Fibroblast of the aortic adventitia (primary cell): ENCODE data around the gene OLR1. TPM values are rescaled to one million over a fixed set of nuclear protein-coding genes. Genes with fewer than 3 reads are reported as not detected.
"Not testable (repeated sequence)": the region's sequence is repeated elsewhere in the genome, so short reads cannot be mapped to it uniquely, and the experiment has no call there.

Experiments
- DNase-seq: peaks from one replicate; pipeline ENCODE4 v3.0.0-alpha.2; 2010; ENCODE audit warnings: low read depth
- H3K4me3 ChIP-seq: 2 replicates; pipeline ENCODE4 v1.5.1; 2011; ENCODE audit warnings: low read depth, mild to moderate bottlenecking, control low read depth, low read length, moderate library complexity
- CTCF ChIP-seq: IDR thresholded peaks from 2 replicates; pipeline ENCODE4 v1.5.1; 2011; ENCODE audit warnings: mild to moderate bottlenecking, low read length, control low read depth, inconsistent platforms; ENCODE audit not compliant: insufficient read depth
- total RNA-seq: library from RNA; depleted of rRNA; stranded (reverse); fragments of >200 nt; gene quantifications from 2 replicates; pipeline ENCODE4 v1.2.3, GENCODE V29; 2012; ENCODE audit warnings: low replicate concordance

The OLR1 gene
- total RNA-seq, 1 donor: not detected

GRCh38 chr12:10190558-10191388, 18.8 kb upstream of the OLR1 start:
- DNase-seq: peak; percentile 64
- peak; percentile 85 for TF ChIP-seq CTCF
- no peak overlapping the region for H3K4me3 ChIP-seq

GRCh38 chr12:10189653-10190052, 17.7 kb upstream of the OLR1 start:
- TF ChIP-seq CTCF: no peak
- DNase-seq: peak; percentile 15
- no peak overlapping the region for H3K4me3 ChIP-seq

- not testable (repeated sequence) for H3K4me3 ChIP-seq, DNase-seq
These were observed 15.0 kb upstream of the OLR1 start for GRCh38 chr12:10186958-10187357.

- DNase-seq: no peak
- H3K4me3 ChIP-seq: no peak overlapping the region
These were observed 14.4 kb upstream of the OLR1 start for GRCh38 chr12:10186299-10186698.

GRCh38 chr12:10184261-10184843, 12.4 kb upstream of the OLR1 start:
- no peak overlapping the region for H3K4me3 ChIP-seq
- TF ChIP-seq CTCF: no peak
- DNase-seq: peak; percentile 28

More at GRCh38 chr12:10186299-10186698, 14.4 kb upstream of the OLR1 start:
- no peak for TF ChIP-seq CTCF

GRCh38 chr12:10182354-10183049, 10.6 kb upstream of the OLR1 start:
- no peak for TF ChIP-seq CTCF
- peak; percentile 16 for DNase-seq
- no peak overlapping the region for H3K4me3 ChIP-seq

GRCh38 chr12:10179776-10180181, 7.8 kb upstream of the OLR1 start:
- no peak overlapping the region for H3K4me3 ChIP-seq
- TF ChIP-seq CTCF: no peak
- DNase-seq: no peak
